NCI-H1436 treated with DMSO at 0.1 percent for 48 hours (cell line): Measurements from ENCODE around the gene IL10RB.

ENCODE experiments used
- DNase-seq: peaks from one replicate; lab custom pipeline; 2025; lab: John Stamatoyannopoulos, UW

The IL10RB gene

GRCh38 chr21:33267250-33267649 lies 1.1 kb downstream of the IL10RB start:
- DNase-seq: no peak

- no peak for DNase-seq
Measured at GRCh38 chr21:33268393-33268736, 2.2 kb downstream of the IL10RB start.

- no peak for DNase-seq
Measured at GRCh38 chr21:33268737-33269441, 2.7 kb downstream of the IL10RB start.

GRCh38 chr21:33270986-33271385 lies 4.8 kb downstream of the IL10RB start:
- DNase-seq: no peak

GRCh38 chr21:33273044-33273443 lies 6.9 kb downstream of the IL10RB start:
- no peak for DNase-seq

GRCh38 chr21:33278721-33279120 lies 12.6 kb downstream of the IL10RB start:
- DNase-seq: no peak

- no peak for DNase-seq
Measured at GRCh38 chr21:33279330-33279820, 13.2 kb downstream of the IL10RB start.

GRCh38 chr21:33281096-33281652 lies 15.0 kb downstream of the IL10RB start:
- no peak for DNase-seq

GRCh38 chr21:33283203-33283602 lies 17.0 kb downstream of the IL10RB start:
- DNase-seq: no peak

- no peak for DNase-seq
Measured at GRCh38 chr21:33286076-33286475, 19.9 kb downstream of the IL10RB start.

- no peak for DNase-seq
Measured at GRCh38 chr21:33286600-33287456, 20.7 kb downstream of the IL10RB start.

- no peak for DNase-seq
Measured at GRCh38 chr21:33289199-33289819, 23.1 kb downstream of the IL10RB start.

GRCh38 chr21:33290441-33290840 lies 24.3 kb downstream of the IL10RB start:
- no peak for DNase-seq

GRCh38 chr21:33291686-33292085 lies 25.5 kb downstream of the IL10RB start:
- DNase-seq: no peak

GRCh38 chr21:33292724-33293123 lies 26.6 kb downstream of the IL10RB start:
- DNase-seq: no peak

- DNase-seq: no peak
Measured at GRCh38 chr21:33293136-33293535, 27.0 kb downstream of the IL10RB start.

GRCh38 chr21:33293811-33294216 lies 27.6 kb downstream of the IL10RB start:
- DNase-seq: no peak

GRCh38 chr21:33296156-33296555 lies 30.0 kb downstream of the IL10RB start:
- no peak for DNase-seq

GRCh38 chr21:33299181-33299752 lies 33.1 kb downstream of the IL10RB start:
- no peak for DNase-seq

GRCh38 chr21:33300701-33301631 lies 34.8 kb downstream of the IL10RB start:
- no peak for DNase-seq

GRCh38 chr21:33301632-33302002 lies 35.5 kb downstream of the IL10RB start:
- DNase-seq: no peak
